ENCODE results near the gene CFAP61.

Gene CFAP61

DNA sequence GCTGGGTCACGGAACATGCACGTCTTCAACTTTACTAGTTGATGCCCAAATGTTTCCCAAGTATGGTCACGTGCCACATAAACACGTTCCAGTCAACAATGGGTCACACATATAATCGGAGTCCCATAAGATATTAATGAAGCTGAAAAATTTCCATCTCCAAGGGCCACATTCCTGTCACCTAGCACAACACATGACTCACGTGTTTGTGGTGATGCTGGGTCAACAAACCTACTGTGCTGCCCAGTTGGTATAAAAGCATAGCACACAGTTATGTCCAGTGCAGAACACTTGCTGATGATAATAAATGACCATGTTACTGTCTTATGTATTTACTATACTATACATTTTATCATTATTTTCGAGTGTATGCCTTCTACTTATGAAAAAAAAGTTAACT is 247.6 kb downstream of the CFAP61 start:
- no peak for DNase-seq (ENCODE audit: low read depth)
- no peak for TF ChIP-seq CTCF (IDR thresholded peaks at IDR 0.05; ENCODE audit: low read length, missing control alignments)
- no peak overlapping the region for H3K4me3 ChIP-seq (replicated peaks; ENCODE audit: low read depth, low read length)

- no peak overlapping the region for H3K4me3 ChIP-seq (replicated peaks; ENCODE audit: low read depth, low read length)
- DNase-seq (ENCODE audit: low read depth): no peak
- TF ChIP-seq CTCF (IDR thresholded peaks at IDR 0.05; ENCODE audit: low read length, missing control alignments): no peak
Observed at GRCh38 chr20:20303320-20303719, 251.0 kb downstream of the CFAP61 start.

GRCh38 chr20:20303742-20304141 is 251.4 kb downstream of the CFAP61 start:
- no peak for DNase-seq (ENCODE audit: low read depth)
- no peak for TF ChIP-seq CTCF (IDR thresholded peaks at IDR 0.05; ENCODE audit: low read length, missing control alignments)
- H3K4me3 ChIP-seq (replicated peaks; ENCODE audit: low read depth, low read length): no peak overlapping the region

- no peak for TF ChIP-seq CTCF (IDR thresholded peaks at IDR 0.05; ENCODE audit: low read length, missing control alignments)
- no peak for DNase-seq (ENCODE audit: low read depth)
- H3K4me3 ChIP-seq (replicated peaks; ENCODE audit: low read depth, low read length): no peak overlapping the region
Observed at GRCh38 chr20:20304942-20305341, 252.6 kb downstream of the CFAP61 start.

- no peak overlapping the region for H3K4me3 ChIP-seq (replicated peaks; ENCODE audit: low read depth, low read length)
- TF ChIP-seq CTCF (IDR thresholded peaks at IDR 0.05; ENCODE audit: low read length, missing control alignments): no peak
- DNase-seq (ENCODE audit: low read depth): no peak
Observed at GRCh38 chr20:20312562-20312961, 260.2 kb downstream of the CFAP61 start.

- H3K4me3 ChIP-seq (replicated peaks; ENCODE audit: low read depth, low read length): no peak overlapping the region
- DNase-seq (ENCODE audit: low read depth): no peak
- no peak for TF ChIP-seq CTCF (IDR thresholded peaks at IDR 0.05; ENCODE audit: low read length, missing control alignments)
Observed at GRCh38 chr20:20317195-20317594, 264.9 kb downstream of the CFAP61 start.

- no peak for TF ChIP-seq CTCF (IDR thresholded peaks at IDR 0.05; ENCODE audit: low read length, missing control alignments)
- no peak for DNase-seq (ENCODE audit: low read depth)
- H3K4me3 ChIP-seq (replicated peaks; ENCODE audit: low read depth, low read length): no peak overlapping the region
Observed at GRCh38 chr20:20317621-20318364, 265.5 kb downstream of the CFAP61 start.

All from fibroblast of pulmonary artery (primary cell).